ENCODE measurements around the gene MRPS7. TPM values are rescaled to one million over a fixed set of nuclear protein-coding genes. Genes with fewer than 3 reads are reported as not detected.
"Not testable (repeated sequence)": the region's sequence is repeated elsewhere in the genome, so short reads cannot be mapped to it uniquely, and the experiment has no call there.

The MRPS7 gene
- total RNA-seq, 1 donor from 2014 or later = 65.1 TPM

GRCh38 chr17:75270966-75271232, 9.2 kb downstream of the MRPS7 start, which contains the start of gene MIF4GD:
Gene MIF4GD, minus strand, starts transcription at chr17:75271231. Its CDS starts 1,036 bp downstream, at chr17:75270195.
- no peak for DNase-seq (ENCODE audit: low read depth)

- DNase-seq (ENCODE audit: low read depth) = peak; percentile 73
Observed at GRCh38 chr17:75271233-75271954, 9.7 kb downstream of the MRPS7 start.

GRCh38 chr17:75271955-75272847, 10.5 kb downstream of the MRPS7 start:
- DNase-seq (ENCODE audit: low read depth) = no peak

GRCh38 chr17:75272848-75273184, 11.1 kb downstream of the MRPS7 start:
- DNase-seq (ENCODE audit: low read depth) = no peak

- no peak for DNase-seq (ENCODE audit: low read depth)
Observed at GRCh38 chr17:75273977-75274708, 12.5 kb downstream of the MRPS7 start.

GRCh38 chr17:75277664-75278071, 16.0 kb downstream of the MRPS7 start:
- DNase-seq (ENCODE audit: low read depth) = peak; percentile 68

- not testable (repeated sequence) for DNase-seq (ENCODE audit: low read depth)
Observed at GRCh38 chr17:75280189-75280588, 18.5 kb downstream of the MRPS7 start.

- no peak for DNase-seq (ENCODE audit: low read depth)
Observed at GRCh38 chr17:75285123-75285522, 23.4 kb downstream of the MRPS7 start.

- DNase-seq (ENCODE audit: low read depth) = no peak
Observed at GRCh38 chr17:75287221-75287620, 25.5 kb downstream of the MRPS7 start.

GRCh38 chr17:75288359-75288758, 26.7 kb downstream of the MRPS7 start:
- DNase-seq (ENCODE audit: low read depth) = no peak

- no peak for DNase-seq (ENCODE audit: low read depth)
Observed at GRCh38 chr17:75288770-75289114, 27.1 kb downstream of the MRPS7 start.

- peak; percentile 99 for DNase-seq (ENCODE audit: low read depth)
Observed at GRCh38 chr17:75289115-75289831, 27.6 kb downstream of the MRPS7 start, which contains the start of gene SLC25A19. Gene SLC25A19, minus strand, starts transcription at chr17:75289433. Its CDS starts 2,669 bp downstream, at chr17:75286764.

- peak; percentile 65 for DNase-seq (ENCODE audit: low read depth)
Observed at GRCh38 chr17:75289832-75290337, 28.2 kb downstream of the MRPS7 start.

GRCh38 chr17:75292810-75293448, 31.2 kb downstream of the MRPS7 start:
- not testable (repeated sequence) for DNase-seq (ENCODE audit: low read depth)

GRCh38 chr17:75295201-75296158, 33.8 kb downstream of the MRPS7 start:
- no peak for DNase-seq (ENCODE audit: low read depth)

GRCh38 chr17:75300280-75300679, 38.6 kb downstream of the MRPS7 start:
- no peak for DNase-seq (ENCODE audit: low read depth)

- DNase-seq (ENCODE audit: low read depth) = no peak
Observed at GRCh38 chr17:75301049-75301448, 39.4 kb downstream of the MRPS7 start.

- DNase-seq (ENCODE audit: low read depth) = no peak
Observed at GRCh38 chr17:75301502-75302206, 40.0 kb downstream of the MRPS7 start.
